Stimulated activated effector memory CD8-positive, alpha-beta T cell treated with anti-CD3 and anti-CD28 coated beads, Interleukin-12 subunit alpha, Interleukin-12 subunit beta, amount 100 ng/mL, for 72 hours (primary cell): ENCODE measurements around the gene DEPDC7.
"Not testable (repeated sequence)": the region's sequence is repeated elsewhere in the genome, so short reads cannot be mapped to it uniquely, and the experiment has no call there.

Experiments used
- ATAC-seq: fragments of 150-1000 bp; cut with Tn5 transposase; 2 replicates; pipeline ENCODE4 v1.10.0; 2021
- DNase-seq, 2 donors: peaks; one replicate each; pipeline ENCODE4 v3.0.0; 2021 to 2022; ENCODE audit warnings: low spot score in 2 of 2
- H3K27ac Mint-ChIP-seq: one replicate; pipeline ENCODE4 v1.8.0; 2022; ENCODE audit warnings: mild to moderate bottlenecking, mixed read lengths
- H3K36me3 Mint-ChIP-seq: one replicate; pipeline ENCODE4 v1.8.0; 2022; ENCODE audit warnings: mild to moderate bottlenecking, mixed read lengths
- H3K4me1 Mint-ChIP-seq: one replicate; pipeline ENCODE4 v1.8.0; 2022; ENCODE audit warnings: mixed read lengths
- H3K4me3 Mint-ChIP-seq: one replicate; pipeline ENCODE4 v1.8.0; 2022; ENCODE audit warnings: mild to moderate bottlenecking, mixed read lengths
- H3K9me3 Mint-ChIP-seq: one replicate; pipeline ENCODE4 v1.8.0; 2022; ENCODE audit warnings: mixed read lengths

Gene DEPDC7

GRCh38 chr11:33006010-33006409, 9.7 kb upstream of the DEPDC7 start:
- Mint-ChIP-seq H3K4me3 (no peak overlapping the region), H3K27ac (no peak overlapping the region), H3K4me1 (peaks cover 15% of the 10 kb centered on the region), H3K9me3 (no peaks in the 10 kb centered on the region), H3K36me3 (no peaks in the 10 kb centered on the region)
- ATAC-seq (no peak), DNase-seq (no peak)

GRCh38 chr11:33013755-33014154, 1.9 kb upstream of the DEPDC7 start:
- Mint-ChIP-seq H3K4me3 (no peak overlapping the region), H3K27ac (no peak overlapping the region), H3K4me1 (peaks cover 5% of the 10 kb centered on the region), H3K36me3 (no peaks in the 10 kb centered on the region), H3K9me3 (no peaks in the 10 kb centered on the region)
- DNase-seq, result no peak
- ATAC-seq, result no peak

GRCh38 chr11:33016654-33017053, 976 bp downstream of the DEPDC7 start:
- DNase-seq, result no peak
- no peak overlapping the region for H3K27ac Mint-ChIP-seq
- no peaks in the 10 kb centered on the region for H3K36me3 Mint-ChIP-seq

GRCh38 chr11:33017478-33017877, 1.8 kb downstream of the DEPDC7 start:
- no peaks in the 10 kb centered on the region for H3K9me3 Mint-ChIP-seq
- H3K4me3 Mint-ChIP-seq, result no peak overlapping the region
- H3K27ac Mint-ChIP-seq, result no peak overlapping the region
- H3K4me1 Mint-ChIP-seq, result peaks cover 5% of the 10 kb centered on the region
- H3K36me3 Mint-ChIP-seq, result no peaks in the 10 kb centered on the region
- ATAC-seq (no peak), DNase-seq (no peak)

More at GRCh38 chr11:33016654-33017053, 976 bp downstream of the DEPDC7 start:
- Mint-ChIP-seq H3K9me3 (no peaks in the 10 kb centered on the region), H3K4me1 (peaks cover 5% of the 10 kb centered on the region), H3K4me3 (peak overlapping the region; percentile 73)
- no peak for ATAC-seq

- no peak overlapping the region for H3K4me3 Mint-ChIP-seq
- ATAC-seq (no peak), DNase-seq (no peak)
- H3K9me3 Mint-ChIP-seq, result no peaks in the 10 kb centered on the region
- H3K27ac Mint-ChIP-seq, result no peak overlapping the region
- H3K36me3 Mint-ChIP-seq, result no peaks in the 10 kb centered on the region
- H3K4me1 Mint-ChIP-seq, result peaks cover 5% of the 10 kb centered on the region
Measured at GRCh38 chr11:33017965-33018364, 2.3 kb downstream of the DEPDC7 start.

- Mint-ChIP-seq H3K27ac (no peak overlapping the region), H3K4me3 (no peak overlapping the region), H3K4me1 (peaks cover 5% of the 10 kb centered on the region), H3K36me3 (no peaks in the 10 kb centered on the region), H3K9me3 (no peaks in the 10 kb centered on the region)
- DNase-seq, result no peak
- ATAC-seq, result no peak
Measured at GRCh38 chr11:33018840-33019239, 3.2 kb downstream of the DEPDC7 start.

GRCh38 chr11:33021501-33021900, 5.8 kb downstream of the DEPDC7 start:
- DNase-seq (no peak), ATAC-seq (no peak)
- Mint-ChIP-seq H3K4me1 (peaks cover under 1% of the 10 kb centered on the region), H3K9me3 (no peaks in the 10 kb centered on the region), H3K27ac (no peak overlapping the region), H3K4me3 (no peak overlapping the region), H3K36me3 (no peaks in the 10 kb centered on the region)

- ATAC-seq (no peak), DNase-seq (no peak)
- Mint-ChIP-seq H3K9me3 (no peaks in the 10 kb centered on the region), H3K4me3 (no peak overlapping the region), H3K4me1 (no peaks in the 10 kb centered on the region), H3K27ac (no peak overlapping the region), H3K36me3 (no peaks in the 10 kb centered on the region)
Measured at GRCh38 chr11:33021937-33022336, 6.3 kb downstream of the DEPDC7 start.

- H3K4me1 Mint-ChIP-seq, result no peaks in the 10 kb centered on the region
- ATAC-seq (no peak), DNase-seq (no peak)
- H3K27ac Mint-ChIP-seq, result no peak overlapping the region
- H3K36me3 Mint-ChIP-seq, result no peaks in the 10 kb centered on the region
- no peak overlapping the region for H3K4me3 Mint-ChIP-seq
- no peaks in the 10 kb centered on the region for H3K9me3 Mint-ChIP-seq
Measured at GRCh38 chr11:33025339-33025722, 9.7 kb downstream of the DEPDC7 start.

- ATAC-seq (no peak), DNase-seq (no peak)
- Mint-ChIP-seq H3K9me3 (no peaks in the 10 kb centered on the region), H3K36me3 (no peaks in the 10 kb centered on the region), H3K4me3 (no peak overlapping the region), H3K27ac (no peak overlapping the region), H3K4me1 (no peaks in the 10 kb centered on the region)
Measured at GRCh38 chr11:33027233-33027632, 11.6 kb downstream of the DEPDC7 start.

GRCh38 chr11:33027846-33028536, 12.3 kb downstream of the DEPDC7 start:
- Mint-ChIP-seq H3K4me1 (no peaks in the 10 kb centered on the region), H3K9me3 (no peaks in the 10 kb centered on the region), H3K27ac (no peak overlapping the region), H3K36me3 (no peaks in the 10 kb centered on the region), H3K4me3 (no peak overlapping the region)
- no peak for ATAC-seq
- no peak for DNase-seq

GRCh38 chr11:33028537-33028914, 12.8 kb downstream of the DEPDC7 start:
- DNase-seq (no peak), ATAC-seq (no peak)
- H3K4me1 Mint-ChIP-seq, result no peaks in the 10 kb centered on the region
- no peaks in the 10 kb centered on the region for H3K9me3 Mint-ChIP-seq
- H3K4me3 Mint-ChIP-seq, result no peak overlapping the region
- no peak overlapping the region for H3K27ac Mint-ChIP-seq
- no peaks in the 10 kb centered on the region for H3K36me3 Mint-ChIP-seq

GRCh38 chr11:33029218-33029617, 13.5 kb downstream of the DEPDC7 start:
- not testable (repeated sequence) for H3K4me1 Mint-ChIP-seq, H3K27ac Mint-ChIP-seq, H3K36me3 Mint-ChIP-seq, DNase-seq, ATAC-seq, H3K4me3 Mint-ChIP-seq, H3K9me3 Mint-ChIP-seq

- H3K4me1 Mint-ChIP-seq, result no peaks in the 10 kb centered on the region
- DNase-seq (no peak), ATAC-seq (no peak)
- H3K4me3 Mint-ChIP-seq, result no peak overlapping the region
- no peaks in the 10 kb centered on the region for H3K9me3 Mint-ChIP-seq
- peaks cover 7% of the 10 kb centered on the region for H3K36me3 Mint-ChIP-seq
- no peak overlapping the region for H3K27ac Mint-ChIP-seq
Measured at GRCh38 chr11:33033493-33033892, 17.8 kb downstream of the DEPDC7 start.

GRCh38 chr11:33035011-33035410, 19.3 kb downstream of the DEPDC7 start:
- Mint-ChIP-seq H3K9me3 (no peaks in the 10 kb centered on the region), H3K4me1 (no peaks in the 10 kb centered on the region), H3K4me3 (no peak overlapping the region), H3K27ac (no peak overlapping the region), H3K36me3 (peaks cover 14% of the 10 kb centered on the region)
- ATAC-seq, result no peak
- no peak for DNase-seq

GRCh38 chr11:33039274-33040032, 23.8 kb downstream of the DEPDC7 start, which contains the start of gene TCP11L1:
TSS of gene TCP11L1 (plus strand) at chr11:33039572. CDS start at chr11:33043774, 4,202 bp downstream.
- H3K27ac Mint-ChIP-seq, result peak within 1 kb of the TSS; percentile 96
- peak; percentile 68 to 89 for DNase-seq
- ATAC-seq, result peak; percentile 82
- H3K9me3 Mint-ChIP-seq, result no peaks in the 10 kb centered on the region
- peak within 1 kb of the TSS; percentile 85 for H3K4me3 Mint-ChIP-seq
- H3K4me1 Mint-ChIP-seq, result peaks cover 17% of the 10 kb centered on the region
- H3K36me3 Mint-ChIP-seq, result peaks cover 38% of the 10 kb centered on the region
